ENCODE results near the gene PRKACA.
A peak's percentile ranks its signal among the peaks of the same experiment; 100 is the strongest.

PRKACA gene

DNA sequence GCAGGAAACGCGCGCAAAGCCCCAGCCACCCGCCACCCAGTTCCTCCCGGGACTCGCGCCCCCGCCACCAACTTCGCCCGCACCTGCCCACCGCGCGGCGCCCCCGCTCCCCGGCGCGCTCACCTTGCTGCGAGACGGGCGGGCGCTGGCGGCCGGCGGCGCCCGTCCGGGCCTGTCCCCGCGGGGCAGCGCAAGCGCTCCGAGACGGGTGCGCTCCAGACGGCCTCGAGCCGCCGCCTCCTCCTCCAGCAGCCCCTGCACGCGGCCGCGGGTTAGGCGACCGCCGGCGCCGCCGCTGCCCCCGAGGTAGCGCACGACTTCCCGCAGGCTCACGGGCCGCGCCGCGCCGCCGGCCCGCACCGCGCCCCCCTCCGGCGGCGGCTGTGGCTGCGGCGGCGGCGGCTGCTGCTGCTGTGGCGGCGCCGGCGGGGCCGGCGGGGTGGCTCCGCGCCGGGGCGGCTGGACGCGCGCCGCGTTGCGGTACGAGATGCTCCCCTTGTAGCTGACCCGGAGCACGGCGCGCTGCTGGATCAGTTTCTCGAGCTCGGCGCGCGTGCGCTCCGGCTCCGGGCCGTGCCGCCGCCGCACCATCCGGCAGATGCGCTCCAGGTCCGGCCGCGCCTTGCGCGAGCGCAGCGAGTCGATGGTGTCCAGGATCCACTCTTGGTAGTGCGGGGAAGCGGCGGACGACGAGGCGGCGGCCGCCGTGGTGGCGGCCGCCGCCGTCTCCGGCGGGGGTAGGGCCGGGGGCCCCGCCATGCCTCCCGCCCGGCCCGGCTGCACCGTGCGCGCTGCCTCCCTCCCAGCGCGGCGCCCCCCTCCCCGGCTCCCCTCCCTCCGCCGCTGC lies 27.7 kb downstream of the PRKACA start:
- H3K36me3 ChIP-seq (ENCODE audit: control insufficient read depth in 1 of 2, insufficient read depth in 2 of 2, low read length in 2 of 2): peaks cover 0 to 6% of the 10 kb centered on the region in 2 donors
- H3K27me3 ChIP-seq (ENCODE audit: low read depth, low read length): no peaks in the 10 kb centered on the region
- peaks cover 0 to 16% of the 10 kb centered on the region in 2 donors for H3K4me1 ChIP-seq (ENCODE audit: control insufficient read depth in 1 of 2, insufficient read depth in 2 of 2, low read length in 2 of 2)
- H3K4me3 ChIP-seq (ENCODE audit: low read depth in 1 of 2, low read length in 2 of 2): peak overlapping the region in 1 of 2 donors; percentile 57
- no peak overlapping the region for H3K27ac ChIP-seq (ENCODE audit: low read length)
- H3K9me3 ChIP-seq (ENCODE audit: control insufficient read depth in 1 of 2, low read length in 2 of 2): peaks cover 6 to 8% of the 10 kb centered on the region in 2 donors

DNA sequence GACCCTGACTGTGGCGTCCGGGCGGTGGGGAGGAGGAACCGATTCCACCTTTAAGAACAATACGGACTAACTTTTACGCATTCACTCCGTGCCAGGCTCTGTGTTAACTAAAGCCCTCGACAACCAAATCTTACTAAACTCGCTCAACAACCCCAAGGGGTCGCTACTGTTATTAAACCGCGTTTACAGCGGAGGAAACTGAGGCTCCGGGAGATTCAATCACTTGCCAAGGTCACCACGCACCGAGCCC lies 28.2 kb downstream of the PRKACA start:
- Histone ChIP-seq H3K27ac (ENCODE audit: low read length) (no peak overlapping the region), H3K4me3 (ENCODE audit: low read depth in 1 of 2, low read length in 2 of 2) (peak overlapping the region in 1 of 2 donors; percentile 42), H3K27me3 (ENCODE audit: low read depth, low read length) (no peaks in the 10 kb centered on the region), H3K9me3 (ENCODE audit: control insufficient read depth in 1 of 2, low read length in 2 of 2) (peaks cover 6 to 8% of the 10 kb centered on the region in 2 donors), H3K36me3 (ENCODE audit: control insufficient read depth in 1 of 2, insufficient read depth in 2 of 2, low read length in 2 of 2) (peaks cover 0 to 6% of the 10 kb centered on the region in 2 donors), H3K4me1 (ENCODE audit: control insufficient read depth in 1 of 2, insufficient read depth in 2 of 2, low read length in 2 of 2) (peaks cover 0 to 16% of the 10 kb centered on the region in 2 donors)

DNA sequence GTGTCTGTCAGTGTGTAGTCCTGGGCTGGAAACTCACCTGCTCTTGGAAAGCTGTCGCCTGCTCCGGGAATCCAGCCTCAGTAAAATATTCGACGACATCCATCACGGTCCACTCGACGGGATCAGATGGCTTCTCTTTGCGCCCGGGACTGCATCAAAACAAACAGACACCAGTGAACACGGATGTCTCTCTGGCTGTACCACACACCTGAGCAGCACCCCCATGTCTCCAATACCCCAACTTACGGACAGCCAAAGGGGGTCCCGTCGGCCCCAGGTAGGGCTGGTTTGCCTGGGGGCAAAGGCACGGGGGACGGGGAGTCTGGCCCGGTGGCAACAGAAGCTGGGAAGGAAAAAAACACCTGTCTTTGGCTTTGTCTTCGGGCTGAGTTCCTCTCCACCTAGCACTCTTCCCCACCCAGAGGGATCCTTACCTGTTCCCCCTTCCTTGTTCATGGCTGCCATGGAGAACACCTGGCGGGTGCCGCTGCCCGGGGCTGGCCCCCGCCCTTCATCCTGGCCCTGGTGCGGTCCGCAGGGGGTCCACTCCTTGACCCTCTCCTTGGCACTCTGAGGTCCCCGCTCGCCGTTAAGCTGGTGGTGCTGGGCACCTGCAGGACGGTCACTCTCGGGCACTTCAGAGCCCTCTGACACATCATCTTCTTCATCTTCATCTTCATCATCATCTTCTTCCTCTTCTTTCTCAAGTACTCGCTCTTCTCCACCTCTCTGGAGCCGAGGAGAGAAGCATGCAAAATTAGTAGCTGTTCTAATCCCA lies 28.7 kb downstream of the PRKACA start:
- peaks cover 6 to 8% of the 10 kb centered on the region in 2 donors for H3K9me3 ChIP-seq (ENCODE audit: control insufficient read depth in 1 of 2, low read length in 2 of 2)
- H3K4me3 ChIP-seq (ENCODE audit: low read depth in 1 of 2, low read length in 2 of 2): peak overlapping the region in 1 of 2 donors; percentile 42
- H3K27ac ChIP-seq (ENCODE audit: low read length): no peak overlapping the region
- H3K4me1 ChIP-seq (ENCODE audit: control insufficient read depth in 1 of 2, insufficient read depth in 2 of 2, low read length in 2 of 2): peaks cover 0 to 16% of the 10 kb centered on the region in 2 donors
- peaks cover 0 to 6% of the 10 kb centered on the region in 2 donors for H3K36me3 ChIP-seq (ENCODE audit: control insufficient read depth in 1 of 2, insufficient read depth in 2 of 2, low read length in 2 of 2)
- no peaks in the 10 kb centered on the region for H3K27me3 ChIP-seq (ENCODE audit: low read depth, low read length)

DNA sequence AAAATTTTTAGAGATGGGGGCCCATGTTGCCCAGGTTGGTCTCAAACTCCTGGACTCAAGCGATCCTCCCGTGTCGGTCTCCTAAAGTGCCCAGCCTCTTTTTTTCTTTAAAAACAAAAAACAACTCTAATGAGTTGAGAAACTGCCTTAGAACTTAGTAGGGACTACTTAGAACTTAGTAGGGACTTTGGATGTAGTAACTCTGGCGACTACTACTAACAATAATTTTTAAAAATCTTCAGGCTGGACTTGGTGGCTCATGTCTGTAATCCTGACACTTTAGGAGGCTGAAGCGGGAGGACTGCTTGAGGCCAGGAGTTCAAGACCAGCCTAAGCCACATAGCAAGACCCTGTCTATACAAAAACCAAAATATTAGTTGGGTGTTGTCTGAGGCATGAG lies 31.5 kb downstream of the PRKACA start:
- H3K4me3 ChIP-seq (ENCODE audit: low read depth in 1 of 2, low read length in 2 of 2): no peak overlapping the region
- H3K9me3 ChIP-seq (ENCODE audit: control insufficient read depth in 1 of 2, low read length in 2 of 2): no peaks in the 10 kb centered on the region
- H3K27me3 ChIP-seq (ENCODE audit: low read depth, low read length): no peaks in the 10 kb centered on the region
- H3K36me3 ChIP-seq (ENCODE audit: control insufficient read depth in 1 of 2, insufficient read depth in 2 of 2, low read length in 2 of 2): peaks cover 0 to 6% of the 10 kb centered on the region in 2 donors
- peaks cover 7 to 19% of the 10 kb centered on the region in 2 donors for H3K4me1 ChIP-seq (ENCODE audit: control insufficient read depth in 1 of 2, insufficient read depth in 2 of 2, low read length in 2 of 2)
- H3K27ac ChIP-seq (ENCODE audit: low read length): no peak overlapping the region

DNA sequence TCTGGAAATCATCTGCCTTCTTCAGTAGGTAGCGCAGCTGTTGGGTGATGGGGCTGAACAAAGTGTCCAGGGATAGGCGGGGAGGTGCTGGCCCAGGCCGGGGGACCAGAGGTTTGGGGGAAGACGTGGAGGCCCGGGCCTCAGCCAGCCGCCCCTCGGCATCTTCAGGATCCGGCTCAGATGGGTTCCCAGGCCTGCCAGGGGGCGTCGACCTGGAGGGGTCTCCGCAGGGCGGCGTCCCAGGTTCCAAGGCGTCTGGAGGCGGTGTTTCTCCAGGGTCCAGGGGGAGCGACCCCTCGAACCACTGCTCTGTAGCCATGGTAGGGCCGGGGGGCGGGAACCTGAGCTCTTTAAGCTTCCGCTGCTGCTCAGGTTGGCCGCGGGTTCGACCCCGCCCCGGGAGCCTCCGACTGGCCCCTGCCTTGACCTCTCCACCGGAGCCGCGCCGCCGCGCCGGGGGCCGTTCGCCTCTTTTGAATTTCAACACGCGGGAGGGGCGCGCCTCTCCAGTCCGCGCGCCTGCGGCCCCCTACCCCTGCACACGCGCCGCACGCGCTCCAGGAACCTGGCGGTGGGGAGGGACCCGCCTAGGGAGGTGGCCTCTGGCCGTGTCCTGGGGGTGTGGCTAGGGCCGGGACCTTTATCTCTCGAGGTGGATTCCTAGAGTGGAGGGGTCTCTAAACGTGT lies 32.1 kb downstream of the PRKACA start, which contains the start of gene C19orf67:
Gene C19orf67, minus strand, starts transcription at position 475 of the 687 bp plus-strand sequence. Its CDS starts 156 bp downstream, at position 319.
- no peaks in the 10 kb centered on the region for H3K27me3 ChIP-seq (ENCODE audit: low read depth, low read length)
- H3K9me3 ChIP-seq (ENCODE audit: control insufficient read depth in 1 of 2, low read length in 2 of 2): no peaks in the 10 kb centered on the region
- no peak within 1 kb of the TSS for H3K4me3 ChIP-seq (ENCODE audit: low read depth in 1 of 2, low read length in 2 of 2)
- no peak within 1 kb of the TSS for H3K27ac ChIP-seq (ENCODE audit: low read length)
- peaks cover 7 to 23% of the 10 kb centered on the region in 2 donors for H3K4me1 ChIP-seq (ENCODE audit: control insufficient read depth in 1 of 2, insufficient read depth in 2 of 2, low read length in 2 of 2)
- H3K36me3 ChIP-seq (ENCODE audit: control insufficient read depth in 1 of 2, insufficient read depth in 2 of 2, low read length in 2 of 2): peaks cover 0 to 6% of the 10 kb centered on the region in 2 donors

DNA sequence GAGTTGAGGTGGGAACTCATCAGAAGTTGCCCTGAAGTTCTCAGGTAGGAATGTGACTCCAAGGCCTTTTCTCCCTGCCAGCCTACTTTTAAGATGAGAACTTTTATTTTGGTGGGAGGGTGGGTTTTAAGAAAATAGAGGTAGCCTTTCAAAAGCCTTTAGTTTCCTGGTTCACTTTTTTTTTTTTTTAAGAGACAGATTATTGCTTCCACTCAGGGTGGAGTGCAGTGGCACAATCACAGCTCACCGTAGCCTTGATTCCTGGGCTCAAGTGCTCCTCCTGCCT lies 34.9 kb downstream of the PRKACA start:
- Histone ChIP-seq H3K4me1 (ENCODE audit: control insufficient read depth in 1 of 2, insufficient read depth in 2 of 2, low read length in 2 of 2) (peaks cover 7 to 18% of the 10 kb centered on the region in 2 donors), H3K9me3 (ENCODE audit: control insufficient read depth in 1 of 2, low read length in 2 of 2) (no peaks in the 10 kb centered on the region), H3K4me3 (ENCODE audit: low read depth in 1 of 2, low read length in 2 of 2) (peak overlapping the region; percentile 83 to 91), H3K27me3 (ENCODE audit: low read depth, low read length) (no peaks in the 10 kb centered on the region), H3K36me3 (ENCODE audit: control insufficient read depth in 1 of 2, insufficient read depth in 2 of 2, low read length in 2 of 2) (no peaks in the 10 kb centered on the region), H3K27ac (ENCODE audit: low read length) (peak overlapping the region; percentile 94)

DNA sequence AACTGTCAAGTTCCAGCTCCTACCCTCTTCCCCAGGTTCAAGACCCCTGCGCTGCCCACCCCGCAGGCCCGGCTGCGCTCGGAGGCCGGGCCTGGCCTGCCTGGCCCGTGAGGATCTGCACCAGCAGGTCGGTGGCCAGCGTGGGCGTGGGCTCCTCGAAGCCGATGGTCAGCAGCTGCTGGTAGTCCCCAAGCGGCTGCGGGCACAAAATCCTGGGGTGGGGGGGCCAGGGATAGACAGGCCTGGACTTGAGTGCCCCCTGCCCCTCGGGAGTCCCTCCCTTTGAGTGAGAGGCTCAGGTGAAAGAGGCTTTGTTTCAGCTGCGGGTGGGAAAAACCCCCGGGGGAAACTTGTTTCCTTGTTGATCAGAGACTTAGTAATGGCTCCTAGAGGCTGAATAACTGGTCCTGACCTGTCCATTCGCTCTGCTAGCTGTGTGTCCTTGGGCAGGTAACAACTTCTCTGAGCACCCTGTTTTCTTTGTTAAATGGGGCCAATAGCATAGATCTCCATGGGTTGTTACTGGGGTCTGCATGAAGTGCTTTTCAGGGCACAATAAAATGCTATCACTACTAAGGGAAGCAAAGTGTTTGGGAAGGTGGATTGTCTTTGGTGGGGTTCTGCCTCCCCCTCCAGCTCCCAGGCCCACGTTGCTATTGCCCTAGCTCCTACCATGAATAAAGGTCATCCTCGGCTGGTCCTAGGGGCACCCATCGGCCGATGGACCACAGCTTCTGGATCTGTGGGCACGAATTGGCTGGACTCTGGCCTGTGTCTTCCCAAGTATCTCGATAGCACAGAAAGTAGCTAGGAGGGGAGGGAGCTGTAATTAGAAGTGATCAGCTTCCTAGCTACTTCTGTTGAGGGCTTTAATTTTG lies 35.5 kb downstream of the PRKACA start:
- Histone ChIP-seq H3K9me3 (ENCODE audit: control insufficient read depth in 1 of 2, low read length in 2 of 2) (no peaks in the 10 kb centered on the region), H3K4me3 (ENCODE audit: low read depth in 1 of 2, low read length in 2 of 2) (peak overlapping the region; percentile 83 to 91), H3K4me1 (ENCODE audit: control insufficient read depth in 1 of 2, insufficient read depth in 2 of 2, low read length in 2 of 2) (peaks cover 7 to 18% of the 10 kb centered on the region in 2 donors), H3K36me3 (ENCODE audit: control insufficient read depth in 1 of 2, insufficient read depth in 2 of 2, low read length in 2 of 2) (no peaks in the 10 kb centered on the region), H3K27me3 (ENCODE audit: low read depth, low read length) (no peaks in the 10 kb centered on the region), H3K27ac (ENCODE audit: low read length) (peak overlapping the region; percentile 94)

DNA sequence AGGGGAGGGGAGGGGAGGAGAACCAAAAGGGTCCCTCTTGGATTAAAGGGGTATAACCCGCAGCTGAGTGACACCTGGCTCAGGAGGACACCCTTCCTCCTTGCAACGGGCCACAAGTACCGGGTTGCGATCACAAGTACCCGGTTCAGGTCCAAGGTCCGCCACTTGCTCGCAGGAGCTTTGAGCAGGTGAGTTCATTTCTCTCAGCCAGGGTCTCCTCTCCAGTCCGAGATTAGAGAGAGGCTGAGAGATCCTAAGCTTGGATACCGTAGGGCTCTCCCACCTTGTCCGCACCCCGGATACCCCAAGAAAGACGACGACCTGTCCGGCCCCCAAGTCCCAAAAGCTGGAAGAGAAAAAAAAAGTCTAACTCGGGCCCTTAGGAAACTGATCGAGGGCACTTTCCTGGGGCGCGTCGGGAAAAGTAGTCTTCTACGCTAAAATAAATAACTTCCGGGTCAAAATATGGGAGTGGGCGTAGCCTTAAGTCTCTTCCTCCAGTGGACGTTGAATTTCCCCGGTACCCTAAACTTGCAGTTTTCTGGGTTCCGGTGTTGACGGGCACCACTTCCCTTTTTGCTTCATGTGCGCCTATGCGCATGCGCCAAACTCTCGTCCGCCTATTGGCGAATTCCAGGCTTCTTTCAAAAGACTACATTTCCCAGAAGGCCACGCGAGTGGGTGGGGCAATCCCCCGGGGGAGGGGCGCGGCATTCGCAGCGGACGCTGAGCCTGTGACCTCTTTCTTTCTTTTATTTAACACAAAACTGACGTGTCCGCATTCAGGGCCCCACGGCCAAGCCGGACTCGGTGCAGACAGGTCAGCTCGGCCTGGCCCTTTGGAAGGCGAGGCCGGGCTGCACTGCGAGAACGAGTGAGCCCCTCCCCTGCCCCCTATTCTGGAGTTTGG lies 36.4 kb downstream of the PRKACA start:
- Histone ChIP-seq H3K9me3 (ENCODE audit: control insufficient read depth in 1 of 2, low read length in 2 of 2) (no peaks in the 10 kb centered on the region), H3K27ac (ENCODE audit: low read length) (peak overlapping the region; percentile 94), H3K27me3 (ENCODE audit: low read depth, low read length) (no peaks in the 10 kb centered on the region), H3K4me3 (ENCODE audit: low read depth in 1 of 2, low read length in 2 of 2) (peak overlapping the region; percentile 83 to 91), H3K36me3 (ENCODE audit: control insufficient read depth in 1 of 2, insufficient read depth in 2 of 2, low read length in 2 of 2) (no peaks in the 10 kb centered on the region), H3K4me1 (ENCODE audit: control insufficient read depth in 1 of 2, insufficient read depth in 2 of 2, low read length in 2 of 2) (peaks cover 7 to 18% of the 10 kb centered on the region in 2 donors)

DNA sequence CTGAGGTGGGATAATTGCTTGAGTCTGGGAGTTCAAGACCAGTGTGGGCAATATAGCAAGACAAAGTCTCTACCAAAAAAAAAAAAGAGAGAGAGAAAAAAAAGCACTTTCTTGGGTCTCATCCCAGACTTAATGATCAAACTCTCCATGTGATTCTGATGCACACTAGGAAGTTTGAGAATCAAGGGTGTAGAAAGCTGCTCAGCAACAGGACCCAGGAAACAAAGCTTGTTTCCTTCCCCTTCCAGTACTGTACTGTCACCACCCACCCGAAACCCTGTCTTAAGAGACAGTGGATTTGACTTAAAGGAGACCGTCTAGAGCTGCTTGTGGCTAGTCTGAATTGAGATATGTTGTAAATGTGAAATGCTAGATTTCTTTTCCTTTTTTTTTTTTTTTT lies 39.2 kb downstream of the PRKACA start:
- H3K27ac ChIP-seq (ENCODE audit: low read length): no peak overlapping the region

More for the DNA sequence above, 39.2 kb downstream of the PRKACA start:
- Histone ChIP-seq H3K4me1 (ENCODE audit: control insufficient read depth in 1 of 2, insufficient read depth in 2 of 2, low read length in 2 of 2) (peaks cover 7 to 31% of the 10 kb centered on the region in 2 donors), H3K9me3 (ENCODE audit: control insufficient read depth in 1 of 2, low read length in 2 of 2) (no peaks in the 10 kb centered on the region), H3K4me3 (ENCODE audit: low read depth in 1 of 2, low read length in 2 of 2) (no peak overlapping the region), H3K36me3 (ENCODE audit: control insufficient read depth in 1 of 2, insufficient read depth in 2 of 2, low read length in 2 of 2) (no peaks in the 10 kb centered on the region), H3K27me3 (ENCODE audit: low read depth, low read length) (no peaks in the 10 kb centered on the region)

Data from muscle layer of duodenum (tissue), 2 donors.